Stomach (tissue), 4 donors: ENCODE results near the gene DHODH.

Experiments used
- CTCF ChIP-seq, 7 experiments: fragments of 450-650 bp in 4 of 7; fragments of 200-600 bp in 3 of 7; sonication (generic) in 3 of 7; IDR thresholded peaks; one replicate each; pipeline ENCODE4 v1.5.1; 2016 to 2019; ENCODE audit warnings: antibody characterized with exemption in 7 of 7, control low read depth in 2 of 7, mild to moderate bottlenecking in 1 of 7
- EP300 ChIP-seq: sonication (generic); formaldehyde crosslinking; IDR thresholded peaks from one replicate; pipeline ENCODE4 v1.6.1; 2017; ENCODE audit warnings: antibody characterized with exemption
- POLR2A ChIP-seq, 4 donors: fragments of 450-650 bp; IDR thresholded peaks; one replicate each; pipeline ENCODE4 v1.6.1; 2016; ENCODE audit warnings: antibody characterized with exemption in 4 of 4, control low read depth in 2 of 4, mild to moderate bottlenecking in 1 of 4, moderate library complexity in 1 of 4

GRCh38 chr16:71974068-71974818 lies 34.3 kb upstream of the DHODH start:
- no peak for TF ChIP-seq EP300
- TF ChIP-seq CTCF (IDR thresholded peaks at IDR 0.05), result no peak
- TF ChIP-seq POLR2A (IDR thresholded peaks at IDR 0.05), result no peak
